WTC11 (cell line): ENCODE data around the gene NOTUM. TPM values are rescaled to one million over a fixed set of nuclear protein-coding genes. Genes with fewer than 3 reads are reported as not detected.

Experiments used
- ATAC-seq: fragments of 200-7000 bp; cut with Tn5 transposase; 2 replicates; pipeline ENCODE4 v1.10.0; 2021; ENCODE audit warnings: mild to moderate bottlenecking, moderate library complexity
- CTCF ChIA-PET: fragments of 300-600 bp; sonication (Branson Sonifier 250); formaldehyde crosslinking; loops from one replicate; lab custom pipeline; 2021; ENCODE audit warnings: antibody characterized with exemption; lab: Charles Lee
- POLR2A ChIA-PET: fragments of 350-600 bp; sonication (Branson Sonifier 250); formaldehyde crosslinking; loops from one replicate; lab custom pipeline; 2021; ENCODE audit warnings: antibody characterized with exemption; lab: Charles Lee
- DNase-seq: peaks from one replicate; pipeline ENCODE4 v3.0.0; 2021; ENCODE audit warnings: low spot score
- H3K27ac Mint-ChIP-seq: 2 replicates; pipeline ENCODE4 v1.8.0; 2021; ENCODE audit warnings: mixed read lengths
- H3K27me3 Mint-ChIP-seq: 2 replicates; pipeline ENCODE4 v1.8.0; 2021; ENCODE audit warnings: low read depth, mild to moderate bottlenecking, moderate library complexity, mixed read lengths
- H3K36me3 Mint-ChIP-seq: 2 replicates; pipeline ENCODE4 v1.8.0; 2021; ENCODE audit warnings: mixed read lengths
- H3K4me1 Mint-ChIP-seq: 2 replicates; pipeline ENCODE4 v1.8.0; 2022; ENCODE audit warnings: mixed read lengths
- H3K4me3 Mint-ChIP-seq: 2 replicates; pipeline ENCODE4 v1.8.0; 2021; ENCODE audit warnings: mild to moderate bottlenecking, moderate library complexity, mixed read lengths
- H3K9me3 Mint-ChIP-seq: 2 replicates; pipeline ENCODE4 v1.8.0; 2021; ENCODE audit warnings: mixed read lengths
- EMX1 ChIP-seq: fragments of 250-450 bp; sonication (Bioruptor Pico); IDR thresholded peaks from 2 replicates; pipeline ENCODE4 v1.8.0; 2021; ENCODE audit warnings: mild to moderate bottlenecking
- ETV6 ChIP-seq: sonication (generic); formaldehyde crosslinking; IDR thresholded peaks from 2 replicates; pipeline ENCODE4 v1.8.1; 2022; ENCODE audit warnings: mild to moderate bottlenecking, missing genetic modification reagents
- FOXK1 ChIP-seq: sonication (generic); formaldehyde crosslinking; IDR thresholded peaks from 2 replicates; pipeline ENCODE4 v1.8.0; 2022; ENCODE audit warnings: mild to moderate bottlenecking, moderate library complexity, missing genetic modification reagents
- KAT7 ChIP-seq: sonication (generic); formaldehyde crosslinking; IDR thresholded peaks from 2 replicates; pipeline ENCODE4 v1.8.1; 2023; ENCODE audit warnings: missing genetic modification reagents, mild to moderate bottlenecking, borderline replicate concordance
- NR1H2 ChIP-seq: sonication (generic); formaldehyde crosslinking; IDR thresholded peaks from 2 replicates; pipeline ENCODE4 v1.9.0; 2021; ENCODE audit warnings: mild to moderate bottlenecking, moderate library complexity, missing genetic modification reagents
- NR3C1 ChIP-seq: sonication (generic); formaldehyde crosslinking; conservative IDR thresholded peaks from 2 replicates; pipeline ENCODE4 v1.8.1; 2023; ENCODE audit warnings: low read depth, mild to moderate bottlenecking, missing genetic modification reagents
- PRRX2 ChIP-seq: fragments of 250-450 bp; sonication (Bioruptor Pico); IDR thresholded peaks from 2 replicates; pipeline ENCODE4 v1.8.0; 2021; ENCODE audit warnings: mild to moderate bottlenecking
- TEAD1 ChIP-seq: sonication (generic); formaldehyde crosslinking; IDR thresholded peaks from 2 replicates; pipeline ENCODE4 v1.8.0; 2022; ENCODE audit warnings: mild to moderate bottlenecking, missing genetic modification reagents
- ZNF121 ChIP-seq: sonication (generic); formaldehyde crosslinking; IDR thresholded peaks from 2 replicates; pipeline ENCODE4 v1.8.0; 2023; ENCODE audit warnings: missing genetic modification reagents
- ZNF232 ChIP-seq: sonication (generic); formaldehyde crosslinking; IDR thresholded peaks from 2 replicates; pipeline ENCODE4 v1.8.0; 2022; ENCODE audit warnings: mild to moderate bottlenecking, missing genetic modification reagents
- total RNA-seq: library from RNA; stranded (reverse); gene quantifications from 3 replicates; pipeline ENCODE4 v1.2.3, GENCODE V29; 2021
- TF ChIP-seq, protein P1 (sequence below): sonication (generic); formaldehyde crosslinking; IDR thresholded peaks from 2 replicates; pipeline ENCODE4 v1.8.1; 2023; ENCODE audit warnings: mild to moderate bottlenecking, moderate library complexity, missing genetic modification reagents
- TF ChIP-seq, protein P2 (sequence below): sonication (generic); formaldehyde crosslinking; IDR thresholded peaks from 2 replicates; pipeline ENCODE4 v1.8.1; 2023; ENCODE audit warnings: mild to moderate bottlenecking, missing genetic modification reagents
- TF ChIP-seq, protein P3 (sequence below): fragments of 250-450 bp; sonication (Bioruptor Pico); IDR thresholded peaks from 2 replicates; pipeline ENCODE4 v1.8.0; 2021; ENCODE audit warnings: mild to moderate bottlenecking
- TF ChIP-seq, protein P4 (sequence below): fragments of 250-450 bp; sonication (Bioruptor Pico); IDR thresholded peaks from 2 replicates; pipeline ENCODE4 v1.9.0; 2021; ENCODE audit warnings: mild to moderate bottlenecking, borderline replicate concordance
- TF ChIP-seq, protein P5 (sequence below): sonication (generic); formaldehyde crosslinking; IDR thresholded peaks from 2 replicates; pipeline ENCODE4 v1.8.0; 2022; ENCODE audit warnings: mild to moderate bottlenecking, missing genetic modification reagents
- TF ChIP-seq, protein P6 (sequence below): sonication (generic); formaldehyde crosslinking; IDR thresholded peaks from 2 replicates; pipeline ENCODE4 v1.8.0; 2023; ENCODE audit warnings: missing genetic modification reagents, mild to moderate bottlenecking, borderline replicate concordance

NOTUM gene
- total RNA-seq, 1 experiment from 2014 or later = 1.7 TPM

DNA sequence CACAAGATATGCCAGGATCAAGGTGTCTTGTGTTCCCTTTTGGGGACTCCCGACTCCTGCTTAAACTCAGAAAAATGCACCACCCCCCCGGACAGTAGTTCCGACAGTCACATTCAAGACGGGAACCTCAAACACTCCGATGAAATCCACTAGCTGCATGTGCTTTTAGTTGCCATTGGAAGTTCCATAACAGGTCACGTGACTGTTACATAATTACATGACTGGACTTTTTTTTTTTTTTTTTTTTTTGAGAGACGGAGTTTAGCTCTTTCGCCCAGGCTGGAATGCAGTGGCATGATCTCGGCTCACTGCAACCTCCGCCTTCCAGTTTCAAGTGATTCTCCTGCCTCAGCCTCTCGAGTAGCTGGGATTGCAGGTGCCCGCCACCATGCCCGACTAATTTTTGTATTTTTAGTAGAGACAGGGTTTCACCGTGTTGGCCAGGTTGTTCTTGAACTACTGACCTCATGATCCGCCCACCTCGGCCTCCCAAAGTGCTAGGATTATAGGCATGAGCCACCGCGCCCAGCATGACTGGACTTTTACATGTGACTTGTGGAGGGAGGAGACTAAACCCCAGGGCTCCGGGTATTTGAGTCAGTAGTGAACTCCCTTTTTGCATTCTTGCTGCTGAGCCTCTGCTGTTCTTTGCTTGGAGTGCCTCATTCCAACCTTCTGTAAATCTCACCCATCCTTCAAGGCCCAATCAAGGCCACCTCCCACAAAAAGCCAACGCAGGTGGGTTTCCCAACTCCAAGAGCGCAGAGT is 44.6 kb downstream of the NOTUM start (continued):
- TF ChIP-seq, protein P1, sequence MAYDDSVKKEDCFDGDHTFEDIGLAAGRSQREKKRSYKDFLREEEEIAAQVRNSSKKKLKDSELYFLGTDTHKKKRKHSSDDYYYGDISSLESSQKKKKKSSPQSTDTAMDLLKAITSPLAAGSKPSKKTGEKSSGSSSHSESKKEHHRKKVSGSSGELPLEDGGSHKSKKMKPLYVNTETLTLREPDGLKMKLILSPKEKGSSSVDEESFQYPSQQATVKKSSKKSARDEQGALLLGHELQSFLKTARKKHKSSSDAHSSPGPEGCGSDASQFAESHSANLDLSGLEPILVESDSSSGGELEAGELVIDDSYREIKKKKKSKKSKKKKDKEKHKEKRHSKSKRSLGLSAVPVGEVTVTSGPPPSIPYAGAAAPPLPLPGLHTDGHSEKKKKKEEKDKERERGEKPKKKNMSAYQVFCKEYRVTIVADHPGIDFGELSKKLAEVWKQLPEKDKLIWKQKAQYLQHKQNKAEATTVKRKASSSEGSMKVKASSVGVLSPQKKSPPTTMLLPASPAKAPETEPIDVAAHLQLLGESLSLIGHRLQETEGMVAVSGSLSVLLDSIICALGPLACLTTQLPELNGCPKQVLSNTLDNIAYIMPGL = no peak

DNA sequence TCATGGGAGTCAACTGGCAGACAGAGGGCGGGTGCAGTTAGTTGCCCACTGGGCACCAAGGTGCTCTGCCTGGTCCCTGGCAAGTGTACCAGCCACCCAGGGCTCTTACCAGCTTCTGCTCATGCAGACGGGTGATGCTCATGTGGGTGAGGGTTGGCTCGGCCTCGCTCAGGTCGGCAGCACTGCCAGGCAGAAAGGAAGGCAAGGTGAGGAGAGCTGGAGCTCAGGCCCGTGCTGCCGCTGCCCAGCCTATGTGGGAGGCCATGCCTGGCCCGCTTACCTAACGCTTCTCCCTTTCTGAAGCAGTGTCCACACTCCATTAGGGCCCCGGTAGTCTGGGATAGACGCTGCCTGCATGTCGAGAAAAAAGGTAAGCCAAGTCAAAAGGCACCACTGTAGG is 45.7 kb downstream of the NOTUM start:
- TF ChIP-seq, protein P2, sequence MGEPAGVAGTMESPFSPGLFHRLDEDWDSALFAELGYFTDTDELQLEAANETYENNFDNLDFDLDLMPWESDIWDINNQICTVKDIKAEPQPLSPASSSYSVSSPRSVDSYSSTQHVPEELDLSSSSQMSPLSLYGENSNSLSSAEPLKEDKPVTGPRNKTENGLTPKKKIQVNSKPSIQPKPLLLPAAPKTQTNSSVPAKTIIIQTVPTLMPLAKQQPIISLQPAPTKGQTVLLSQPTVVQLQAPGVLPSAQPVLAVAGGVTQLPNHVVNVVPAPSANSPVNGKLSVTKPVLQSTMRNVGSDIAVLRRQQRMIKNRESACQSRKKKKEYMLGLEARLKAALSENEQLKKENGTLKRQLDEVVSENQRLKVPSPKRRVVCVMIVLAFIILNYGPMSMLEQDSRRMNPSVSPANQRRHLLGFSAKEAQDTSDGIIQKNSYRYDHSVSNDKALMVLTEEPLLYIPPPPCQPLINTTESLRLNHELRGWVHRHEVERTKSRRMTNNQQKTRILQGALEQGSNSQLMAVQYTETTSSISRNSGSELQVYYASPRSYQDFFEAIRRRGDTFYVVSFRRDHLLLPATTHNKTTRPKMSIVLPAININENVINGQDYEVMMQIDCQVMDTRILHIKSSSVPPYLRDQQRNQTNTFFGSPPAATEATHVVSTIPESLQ (CRISPR knock-in tag) = no peak
- TF ChIP-seq, protein P3, sequence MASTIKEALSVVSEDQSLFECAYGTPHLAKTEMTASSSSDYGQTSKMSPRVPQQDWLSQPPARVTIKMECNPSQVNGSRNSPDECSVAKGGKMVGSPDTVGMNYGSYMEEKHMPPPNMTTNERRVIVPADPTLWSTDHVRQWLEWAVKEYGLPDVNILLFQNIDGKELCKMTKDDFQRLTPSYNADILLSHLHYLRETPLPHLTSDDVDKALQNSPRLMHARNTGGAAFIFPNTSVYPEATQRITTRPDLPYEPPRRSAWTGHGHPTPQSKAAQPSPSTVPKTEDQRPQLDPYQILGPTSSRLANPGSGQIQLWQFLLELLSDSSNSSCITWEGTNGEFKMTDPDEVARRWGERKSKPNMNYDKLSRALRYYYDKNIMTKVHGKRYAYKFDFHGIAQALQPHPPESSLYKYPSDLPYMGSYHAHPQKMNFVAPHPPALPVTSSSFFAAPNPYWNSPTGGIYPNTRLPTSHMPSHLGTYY (CRISPR knock-in tag) = no peak
- TF ChIP-seq ZNF121 (CRISPR knock-in tag) (no peak), ETV6 (CRISPR knock-in tag) (no peak), NR3C1 (CRISPR knock-in tag) (no peak), NR1H2 (CRISPR knock-in tag) (no peak), FOXK1 (CRISPR knock-in tag) (no peak), ZNF232 (CRISPR knock-in tag) (no peak), TEAD1 (CRISPR knock-in tag) (no peak), PRRX2 (CRISPR knock-in tag) (no peak), KAT7 (no peak), EMX1 (CRISPR knock-in tag) (no peak)
- TF ChIP-seq, protein P4, sequence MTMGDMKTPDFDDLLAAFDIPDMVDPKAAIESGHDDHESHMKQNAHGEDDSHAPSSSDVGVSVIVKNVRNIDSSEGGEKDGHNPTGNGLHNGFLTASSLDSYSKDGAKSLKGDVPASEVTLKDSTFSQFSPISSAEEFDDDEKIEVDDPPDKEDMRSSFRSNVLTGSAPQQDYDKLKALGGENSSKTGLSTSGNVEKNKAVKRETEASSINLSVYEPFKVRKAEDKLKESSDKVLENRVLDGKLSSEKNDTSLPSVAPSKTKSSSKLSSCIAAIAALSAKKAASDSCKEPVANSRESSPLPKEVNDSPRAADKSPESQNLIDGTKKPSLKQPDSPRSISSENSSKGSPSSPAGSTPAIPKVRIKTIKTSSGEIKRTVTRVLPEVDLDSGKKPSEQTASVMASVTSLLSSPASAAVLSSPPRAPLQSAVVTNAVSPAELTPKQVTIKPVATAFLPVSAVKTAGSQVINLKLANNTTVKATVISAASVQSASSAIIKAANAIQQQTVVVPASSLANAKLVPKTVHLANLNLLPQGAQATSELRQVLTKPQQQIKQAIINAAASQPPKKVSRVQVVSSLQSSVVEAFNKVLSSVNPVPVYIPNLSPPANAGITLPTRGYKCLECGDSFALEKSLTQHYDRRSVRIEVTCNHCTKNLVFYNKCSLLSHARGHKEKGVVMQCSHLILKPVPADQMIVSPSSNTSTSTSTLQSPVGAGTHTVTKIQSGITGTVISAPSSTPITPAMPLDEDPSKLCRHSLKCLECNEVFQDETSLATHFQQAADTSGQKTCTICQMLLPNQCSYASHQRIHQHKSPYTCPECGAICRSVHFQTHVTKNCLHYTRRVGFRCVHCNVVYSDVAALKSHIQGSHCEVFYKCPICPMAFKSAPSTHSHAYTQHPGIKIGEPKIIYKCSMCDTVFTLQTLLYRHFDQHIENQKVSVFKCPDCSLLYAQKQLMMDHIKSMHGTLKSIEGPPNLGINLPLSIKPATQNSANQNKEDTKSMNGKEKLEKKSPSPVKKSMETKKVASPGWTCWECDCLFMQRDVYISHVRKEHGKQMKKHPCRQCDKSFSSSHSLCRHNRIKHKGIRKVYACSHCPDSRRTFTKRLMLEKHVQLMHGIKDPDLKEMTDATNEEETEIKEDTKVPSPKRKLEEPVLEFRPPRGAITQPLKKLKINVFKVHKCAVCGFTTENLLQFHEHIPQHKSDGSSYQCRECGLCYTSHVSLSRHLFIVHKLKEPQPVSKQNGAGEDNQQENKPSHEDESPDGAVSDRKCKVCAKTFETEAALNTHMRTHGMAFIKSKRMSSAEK = no peak
- TF ChIP-seq, protein P5, sequence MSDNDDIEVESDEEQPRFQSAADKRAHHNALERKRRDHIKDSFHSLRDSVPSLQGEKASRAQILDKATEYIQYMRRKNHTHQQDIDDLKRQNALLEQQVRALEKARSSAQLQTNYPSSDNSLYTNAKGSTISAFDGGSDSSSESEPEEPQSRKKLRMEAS (CRISPR knock-in tag) = no peak
- TF ChIP-seq, protein P6, sequence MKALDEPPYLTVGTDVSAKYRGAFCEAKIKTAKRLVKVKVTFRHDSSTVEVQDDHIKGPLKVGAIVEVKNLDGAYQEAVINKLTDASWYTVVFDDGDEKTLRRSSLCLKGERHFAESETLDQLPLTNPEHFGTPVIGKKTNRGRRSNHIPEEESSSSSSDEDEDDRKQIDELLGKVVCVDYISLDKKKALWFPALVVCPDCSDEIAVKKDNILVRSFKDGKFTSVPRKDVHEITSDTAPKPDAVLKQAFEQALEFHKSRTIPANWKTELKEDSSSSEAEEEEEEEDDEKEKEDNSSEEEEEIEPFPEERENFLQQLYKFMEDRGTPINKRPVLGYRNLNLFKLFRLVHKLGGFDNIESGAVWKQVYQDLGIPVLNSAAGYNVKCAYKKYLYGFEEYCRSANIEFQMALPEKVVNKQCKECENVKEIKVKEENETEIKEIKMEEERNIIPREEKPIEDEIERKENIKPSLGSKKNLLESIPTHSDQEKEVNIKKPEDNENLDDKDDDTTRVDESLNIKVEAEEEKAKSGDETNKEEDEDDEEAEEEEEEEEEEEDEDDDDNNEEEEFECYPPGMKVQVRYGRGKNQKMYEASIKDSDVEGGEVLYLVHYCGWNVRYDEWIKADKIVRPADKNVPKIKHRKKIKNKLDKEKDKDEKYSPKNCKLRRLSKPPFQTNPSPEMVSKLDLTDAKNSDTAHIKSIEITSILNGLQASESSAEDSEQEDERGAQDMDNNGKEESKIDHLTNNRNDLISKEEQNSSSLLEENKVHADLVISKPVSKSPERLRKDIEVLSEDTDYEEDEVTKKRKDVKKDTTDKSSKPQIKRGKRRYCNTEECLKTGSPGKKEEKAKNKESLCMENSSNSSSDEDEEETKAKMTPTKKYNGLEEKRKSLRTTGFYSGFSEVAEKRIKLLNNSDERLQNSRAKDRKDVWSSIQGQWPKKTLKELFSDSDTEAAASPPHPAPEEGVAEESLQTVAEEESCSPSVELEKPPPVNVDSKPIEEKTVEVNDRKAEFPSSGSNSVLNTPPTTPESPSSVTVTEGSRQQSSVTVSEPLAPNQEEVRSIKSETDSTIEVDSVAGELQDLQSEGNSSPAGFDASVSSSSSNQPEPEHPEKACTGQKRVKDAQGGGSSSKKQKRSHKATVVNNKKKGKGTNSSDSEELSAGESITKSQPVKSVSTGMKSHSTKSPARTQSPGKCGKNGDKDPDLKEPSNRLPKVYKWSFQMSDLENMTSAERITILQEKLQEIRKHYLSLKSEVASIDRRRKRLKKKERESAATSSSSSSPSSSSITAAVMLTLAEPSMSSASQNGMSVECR (CRISPR knock-in tag) = no peak
- CTCF ChIA-PET = no interaction called here

More for the DNA sequence above, 45.7 kb downstream of the NOTUM start:
- no peaks in the 10 kb centered on the region for H3K27me3 Mint-ChIP-seq
- no peak overlapping the region for H3K4me3 Mint-ChIP-seq
- ATAC-seq (no peak), DNase-seq (no peak)
- POLR2A ChIA-PET = no interaction called here
- peaks cover 17% of the 10 kb centered on the region for H3K36me3 Mint-ChIP-seq
- no peaks in the 10 kb centered on the region for H3K9me3 Mint-ChIP-seq
- H3K4me1 Mint-ChIP-seq = peaks cover 13% of the 10 kb centered on the region
- H3K27ac Mint-ChIP-seq = no peak overlapping the region
